Lower leg skin (tissue), 3 donors: ENCODE data around the gene PLEKHM3.
A peak's percentile ranks its signal among the peaks of the same experiment; 100 is the strongest.

Experiments
- POLR2A ChIP-seq, 2 donors: fragments of 450-650 bp; IDR thresholded peaks; one replicate each; pipeline ENCODE4 v1.6.1; 2016 to 2017; ENCODE audit warnings: antibody characterized with exemption in 2 of 2, mild to moderate bottlenecking in 1 of 2, moderate library complexity in 1 of 2
- TF ChIP-seq, protein P1 (sequence below), 3 donors: fragments of 450-650 bp; IDR thresholded peaks; one replicate each; pipeline ENCODE4 v1.5.1; 2016; ENCODE audit warnings: antibody characterized with exemption in 3 of 3, mild to moderate bottlenecking in 3 of 3, moderate library complexity in 2 of 3

DNA sequence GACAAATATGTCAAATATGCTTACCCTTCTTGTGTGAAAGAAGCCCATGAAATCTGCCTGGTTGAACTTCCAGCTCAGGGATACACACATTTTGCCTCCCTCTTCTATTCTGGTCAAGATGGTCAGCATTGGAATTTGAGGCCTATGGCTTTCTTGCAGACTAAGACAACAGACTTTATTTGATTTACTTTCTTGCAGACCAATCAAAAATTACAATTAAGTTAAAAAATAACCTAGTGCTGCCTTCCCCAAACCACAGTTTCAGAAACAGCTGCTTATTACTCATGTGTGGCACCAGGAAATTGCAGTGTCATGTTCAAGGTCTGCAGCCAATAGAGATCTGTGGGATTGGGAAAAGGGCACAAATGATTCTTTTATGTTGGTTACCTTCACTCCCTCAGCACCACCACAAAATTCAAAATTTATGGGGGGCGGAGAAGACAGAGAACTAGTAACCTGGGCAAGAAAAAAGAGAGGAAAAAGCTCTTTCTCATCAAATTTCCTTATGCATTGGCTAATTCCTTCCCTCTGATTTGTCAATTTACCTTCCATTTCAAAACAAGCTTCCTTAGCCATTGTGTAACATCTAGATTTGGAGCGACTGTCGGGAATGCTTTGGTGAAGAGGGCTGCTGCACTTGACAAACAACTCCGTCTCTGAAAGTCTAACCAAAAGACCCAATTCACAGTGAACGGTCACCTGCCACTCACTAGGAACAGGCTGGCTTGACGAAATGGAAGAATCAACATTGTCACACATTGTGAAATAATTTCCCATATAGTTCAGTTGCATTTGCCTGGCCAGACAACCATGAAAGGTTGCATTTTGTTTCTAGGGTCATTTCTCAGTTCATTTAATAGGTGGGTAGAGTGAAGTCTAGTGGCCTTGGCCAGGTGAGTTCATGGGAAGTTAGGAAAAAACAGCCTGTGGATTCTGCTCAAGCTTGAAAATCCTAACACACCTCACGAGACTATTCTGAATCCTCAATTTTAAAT is 155.2 kb downstream of the PLEKHM3 start:
- TF ChIP-seq, protein P1, sequence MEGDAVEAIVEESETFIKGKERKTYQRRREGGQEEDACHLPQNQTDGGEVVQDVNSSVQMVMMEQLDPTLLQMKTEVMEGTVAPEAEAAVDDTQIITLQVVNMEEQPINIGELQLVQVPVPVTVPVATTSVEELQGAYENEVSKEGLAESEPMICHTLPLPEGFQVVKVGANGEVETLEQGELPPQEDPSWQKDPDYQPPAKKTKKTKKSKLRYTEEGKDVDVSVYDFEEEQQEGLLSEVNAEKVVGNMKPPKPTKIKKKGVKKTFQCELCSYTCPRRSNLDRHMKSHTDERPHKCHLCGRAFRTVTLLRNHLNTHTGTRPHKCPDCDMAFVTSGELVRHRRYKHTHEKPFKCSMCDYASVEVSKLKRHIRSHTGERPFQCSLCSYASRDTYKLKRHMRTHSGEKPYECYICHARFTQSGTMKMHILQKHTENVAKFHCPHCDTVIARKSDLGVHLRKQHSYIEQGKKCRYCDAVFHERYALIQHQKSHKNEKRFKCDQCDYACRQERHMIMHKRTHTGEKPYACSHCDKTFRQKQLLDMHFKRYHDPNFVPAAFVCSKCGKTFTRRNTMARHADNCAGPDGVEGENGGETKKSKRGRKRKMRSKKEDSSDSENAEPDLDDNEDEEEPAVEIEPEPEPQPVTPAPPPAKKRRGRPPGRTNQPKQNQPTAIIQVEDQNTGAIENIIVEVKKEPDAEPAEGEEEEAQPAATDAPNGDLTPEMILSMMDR (IDR thresholded peaks at IDR 0.05) = peak in 1 of 3 donors; percentile 59
- TF ChIP-seq POLR2A (IDR thresholded peaks at IDR 0.05) = no peak
